A549 (cell line): ENCODE results near the gene SALL4.

Experiments used
- CTCF ChIP-seq: fragments of >200 bp; sonication (Bioruptor Twin); formaldehyde crosslinking; IDR thresholded peaks from 3 replicates; pipeline ENCODE4 v1.5.1; 2016
- E2F6 ChIP-seq: IDR thresholded peaks from 2 replicates; pipeline ENCODE4 v1.6.1; 2012; ENCODE audit warnings: low read depth, borderline replicate concordance
- EHMT2 ChIP-seq: fragments of 200-600 bp; sonication (generic); IDR thresholded peaks from 2 replicates; pipeline ENCODE4 v1.6.1; 2016; ENCODE audit warnings: antibody characterized with exemption, low read depth, mild to moderate bottlenecking, moderate library complexity
- ELK1 ChIP-seq: fragments of 150-350 bp; IDR thresholded peaks from 2 replicates; pipeline ENCODE4 v1.6.1; 2014; ENCODE audit warnings: low read depth, mild to moderate bottlenecking, low read length
- ESRRA ChIP-seq: fragments of 150-350 bp; IDR thresholded peaks from 2 replicates; pipeline ENCODE4 v1.6.1; 2014; ENCODE audit warnings: mild to moderate bottlenecking, low read length, borderline replicate concordance
- GATA3 ChIP-seq: IDR thresholded peaks from 2 replicates; pipeline ENCODE4 v1.6.1; 2012; ENCODE audit warnings: borderline replicate concordance
- MAFK ChIP-seq: fragments of 450-650 bp; IDR thresholded peaks from 2 replicates; pipeline ENCODE4 v1.6.1; 2014; ENCODE audit not compliant: partially characterized antibody
- PBX3 ChIP-seq: IDR thresholded peaks from 2 replicates; pipeline ENCODE4 v1.6.1; 2012
- POLR2A ChIP-seq: IDR thresholded peaks from 2 replicates; pipeline ENCODE4 v1.6.1; 2012; ENCODE audit warnings: mild to moderate bottlenecking, low read length
- RCOR1 ChIP-seq: fragments of 150-350 bp; IDR thresholded peaks from 2 replicates; pipeline ENCODE4 v1.6.1; 2014; ENCODE audit warnings: antibody characterized with exemption, low read length, low read depth
- SMC3 ChIP-seq: fragments of >200 bp; sonication (Bioruptor Twin); formaldehyde crosslinking; IDR thresholded peaks from 3 replicates; pipeline ENCODE4 v1.6.1; 2018; ENCODE audit warnings: inconsistent platforms

GRCh38 chr20:51738877-51739447, 63.4 kb downstream of the SALL4 start:
- TF ChIP-seq PBX3 (no peak), EHMT2 (no peak), CTCF (no peak), MAFK (no peak), ELK1 (no peak), RCOR1 (no peak), SMC3 (no peak), POLR2A (no peak), E2F6 (no peak), GATA3 (no peak), ESRRA (no peak)
